H9 (cell line): ENCODE results near the gene F8. TPM values are rescaled to one million over a fixed set of nuclear protein-coding genes. Genes with fewer than 3 reads are reported as not detected.
"Not testable (repeated sequence)": the region's sequence is repeated elsewhere in the genome, so short reads cannot be mapped to it uniquely, and the experiment has no call there.

Source experiments
- DNase-seq: peaks from one replicate; pipeline ENCODE4 v3.0.0-alpha.2; 2017
- H2AFZ ChIP-seq: one replicate; pipeline ENCODE4 v1.6.1; 2013; ENCODE audit warnings: mild to moderate bottlenecking, low read length, control low read depth, moderate library complexity
- H2AK5ac ChIP-seq: 2 replicates; pipeline ENCODE4 v1.6.1; 2013; ENCODE audit warnings: low read length, control low read depth, mixed read lengths; ENCODE audit not compliant: insufficient read length
- H2BK120ac ChIP-seq: one replicate; pipeline ENCODE4 v1.6.1; 2013; ENCODE audit warnings: low read depth, mild to moderate bottlenecking, low read length, control low read depth, inconsistent platforms; ENCODE audit not compliant: poor library complexity, severe bottlenecking
- H2BK12ac ChIP-seq: 2 replicates; pipeline ENCODE4 v1.6.1; 2013; ENCODE audit warnings: low read length, control low read depth, mixed read lengths, low read depth; ENCODE audit not compliant: insufficient read length
- H2BK15ac ChIP-seq: 2 replicates; pipeline ENCODE4 v1.6.1; 2013; ENCODE audit warnings: low read depth, low read length, control low read depth
- H2BK20ac ChIP-seq: one replicate; pipeline ENCODE4 v1.6.1; 2013; ENCODE audit warnings: low read depth, mild to moderate bottlenecking, low read length, control low read depth, inconsistent platforms; ENCODE audit not compliant: poor library complexity, severe bottlenecking
- H2BK5ac ChIP-seq: 2 replicates; pipeline ENCODE4 v1.6.1; 2013; ENCODE audit warnings: low read length, control low read depth, mixed read lengths; ENCODE audit not compliant: insufficient read length
- H3K14ac ChIP-seq: 2 replicates; pipeline ENCODE4 v1.6.1; 2013; ENCODE audit warnings: low read length, control low read depth; ENCODE audit not compliant: insufficient read depth
- H3K18ac ChIP-seq: 2 replicates; pipeline ENCODE4 v1.6.1; 2013; ENCODE audit warnings: low read depth, mild to moderate bottlenecking, mixed read lengths, low read length, control low read depth; ENCODE audit not compliant: insufficient read length
- H3K23ac ChIP-seq: 2 replicates; pipeline ENCODE4 v1.6.1; 2013; ENCODE audit warnings: low read length, control low read depth, mixed read lengths, low read depth; ENCODE audit not compliant: insufficient read length
- H3K23me2 ChIP-seq: 2 replicates; pipeline ENCODE4 v1.6.1; 2013; ENCODE audit warnings: low read depth, mild to moderate bottlenecking, mixed read lengths, low read length, control low read depth; ENCODE audit not compliant: insufficient read length, poor library complexity, severe bottlenecking
- H3K27ac ChIP-seq: 2 replicates; pipeline ENCODE4 v1.5.1; 2013; ENCODE audit warnings: low read length, control low read depth, mixed read lengths, low read depth; ENCODE audit not compliant: insufficient read length
- H3K27me3 ChIP-seq: 2 replicates; pipeline ENCODE4 v1.6.1; 2013; ENCODE audit warnings: low read length, control low read depth, inconsistent platforms; ENCODE audit not compliant: insufficient read depth
- H3K4ac ChIP-seq: 2 replicates; pipeline ENCODE4 v1.6.1; 2013; ENCODE audit warnings: low read depth, mild to moderate bottlenecking, control low read depth, inconsistent platforms, low read length, moderate library complexity
- H3K4me1 ChIP-seq: 2 replicates; pipeline ENCODE4 v1.6.1; 2013; ENCODE audit warnings: low read length, control low read depth, inconsistent platforms; ENCODE audit not compliant: insufficient read depth
- H3K4me2 ChIP-seq: 2 replicates; pipeline ENCODE4 v1.6.1; 2013; ENCODE audit warnings: low read length, control low read depth, mixed read lengths; ENCODE audit not compliant: insufficient read length, insufficient read depth
- H3K56ac ChIP-seq: 2 replicates; pipeline ENCODE4 v1.6.1; 2013; ENCODE audit warnings: low read depth, mild to moderate bottlenecking, mixed read lengths, low read length, control low read depth; ENCODE audit not compliant: insufficient read length
- H3K79me1 ChIP-seq: 2 replicates; pipeline ENCODE4 v1.6.1; 2013; ENCODE audit warnings: low read depth, mild to moderate bottlenecking, moderate library complexity, low read length, control low read depth, inconsistent platforms; ENCODE audit not compliant: insufficient read depth, poor library complexity, severe bottlenecking
- H3K79me2 ChIP-seq: 2 replicates; pipeline ENCODE4 v1.6.1; 2013; ENCODE audit warnings: low read length, control low read depth, inconsistent platforms; ENCODE audit not compliant: insufficient read depth
- H3K9ac ChIP-seq: 2 replicates; pipeline ENCODE4 v1.6.1; 2013; ENCODE audit warnings: low read length, control low read depth, mixed read lengths; ENCODE audit not compliant: insufficient read length; ENCODE audit errors: extremely low read depth
- H3K9me3 ChIP-seq: one replicate; pipeline ENCODE4 v1.6.1; 2013; ENCODE audit warnings: low read depth, low read length, inconsistent platforms; ENCODE audit not compliant: control insufficient read depth
- H3T11ph ChIP-seq: one replicate; pipeline ENCODE4 v1.6.1; 2013; ENCODE audit warnings: mild to moderate bottlenecking, low read length, control low read depth, inconsistent platforms
- H4K20me1 ChIP-seq: one replicate; pipeline ENCODE4 v1.6.1; 2013; ENCODE audit not compliant: control insufficient read depth, insufficient read length, insufficient read depth
- H4K5ac ChIP-seq: 2 replicates; pipeline ENCODE4 v1.6.1; 2013; ENCODE audit warnings: low read depth, mild to moderate bottlenecking, mixed read lengths, low read length, control low read depth; ENCODE audit not compliant: insufficient read length
- H4K8ac ChIP-seq: replicated peaks from 2 replicates; pipeline ENCODE4 v1.6.1; 2013; ENCODE audit warnings: low read length, control low read depth, mixed read lengths, low read depth; ENCODE audit not compliant: insufficient read length
- H4K91ac ChIP-seq: 2 replicates; pipeline ENCODE4 v1.6.1; 2013; ENCODE audit warnings: low read depth, mild to moderate bottlenecking, moderate library complexity, mixed read lengths, low read length, control low read depth; ENCODE audit not compliant: insufficient read length
- H3K27ac Mint-ChIP-seq, 3 experiments: 2 replicates in 2 of 3; 3 replicates in 1 of 3; pipeline ENCODE4 v1.8.0; 2020 to 2021; ENCODE audit warnings: mixed read lengths in 3 of 3, mild to moderate bottlenecking in 1 of 3, moderate library complexity in 1 of 3
- H3K27me3 Mint-ChIP-seq: 2 replicates; pipeline ENCODE4 v1.8.0; 2021; ENCODE audit warnings: low read depth, mild to moderate bottlenecking, moderate library complexity, mixed read lengths
- H3K36me3 Mint-ChIP-seq, 3 experiments: 2 replicates in 2 of 3; 3 replicates in 1 of 3; pipeline ENCODE4 v1.8.0; 2020 to 2021; ENCODE audit warnings: low read depth in 3 of 3, mixed read lengths in 3 of 3; ENCODE audit not compliant: insufficient read depth in 1 of 3
- H3K4me1 Mint-ChIP-seq, 2 experiments: 2 replicates each; pipeline ENCODE4 v1.8.0; 2020; ENCODE audit warnings: mixed read lengths in 2 of 2
- H3K4me3 Mint-ChIP-seq, 2 experiments: 2 replicates in 1 of 2; 3 replicates in 1 of 2; pipeline ENCODE4 v1.8.0; 2020 to 2021; ENCODE audit warnings: mild to moderate bottlenecking in 2 of 2, mixed read lengths in 2 of 2, moderate library complexity in 1 of 2
- H3K9me3 Mint-ChIP-seq, 2 experiments: 2 replicates in 1 of 2; 3 replicates in 1 of 2; pipeline ENCODE4 v1.8.0; 2020; ENCODE audit warnings: mild to moderate bottlenecking in 2 of 2, mixed read lengths in 2 of 2, moderate library complexity in 1 of 2
- WGBS: extraction: QIAGEN DNeasy Blood & Tissue Kit; methylation state at CpG from one replicate; pipeline ENCODE4 v1.1.7; 2013; ENCODE audit warnings: missing lambda C conversion rate, low lambda C conversion rate, mixed read lengths; ENCODE audit not compliant: insufficient read length; ENCODE audit errors: extremely low coverage; 5-methylcytosine and 5-hydroxymethylcytosine counted together
- total RNA-seq: library from RNA; stranded (reverse); gene quantifications from 2 replicates; pipeline ENCODE4 v1.2.1, GENCODE V29; 2021

The F8 gene
- total RNA-seq, 1 experiment from 2014 or later = 3.1 TPM

GRCh38 chrX:154816326-154816898, 206.1 kb downstream of the F8 start:
- H3K27me3 ChIP-seq, H3K27ac ChIP-seq, H3K4ac ChIP-seq, H2BK20ac ChIP-seq, H3K14ac ChIP-seq, H3K23ac ChIP-seq, H3K18ac ChIP-seq, H4K5ac ChIP-seq, H3K4me1 ChIP-seq, H3T11ph ChIP-seq, H3K79me1 ChIP-seq, H3K9me3 ChIP-seq, H3K9ac ChIP-seq, H2BK120ac ChIP-seq, H3K23me2 ChIP-seq, H3K79me2 ChIP-seq, H4K91ac ChIP-seq, DNase-seq, H3K4me3 Mint-ChIP-seq, H2BK5ac ChIP-seq, H4K20me1 ChIP-seq, H4K8ac ChIP-seq, H2AK5ac ChIP-seq, H3K27ac Mint-ChIP-seq, H3K27me3 Mint-ChIP-seq, H3K4me2 ChIP-seq, H2BK15ac ChIP-seq, H3K56ac ChIP-seq, H2BK12ac ChIP-seq, H2AFZ ChIP-seq: not testable (repeated sequence)
- peaks cover 9 to 14% (median 13%) of the 10 kb centered on the region in 3 experiments for H3K36me3 Mint-ChIP-seq
- H3K4me1 Mint-ChIP-seq = peaks cover 31 to 36% of the 10 kb centered on the region in 2 experiments
- peaks cover 52 to 72% of the 10 kb centered on the region in 2 experiments for H3K9me3 Mint-ChIP-seq
- no CpG with 5 or more reads among the region's 4 CpGs for WGBS
